ENCODE data around the gene AGPAT2. TPM values are rescaled to one million over a fixed set of nuclear protein-coding genes. Genes with fewer than 3 reads are reported as not detected.
A peak's percentile ranks its signal among the peaks of the same experiment; 100 is the strongest.

Gene AGPAT2
- total RNA-seq, 1 donor from 2014 or later, result 36.4 TPM

DNA sequence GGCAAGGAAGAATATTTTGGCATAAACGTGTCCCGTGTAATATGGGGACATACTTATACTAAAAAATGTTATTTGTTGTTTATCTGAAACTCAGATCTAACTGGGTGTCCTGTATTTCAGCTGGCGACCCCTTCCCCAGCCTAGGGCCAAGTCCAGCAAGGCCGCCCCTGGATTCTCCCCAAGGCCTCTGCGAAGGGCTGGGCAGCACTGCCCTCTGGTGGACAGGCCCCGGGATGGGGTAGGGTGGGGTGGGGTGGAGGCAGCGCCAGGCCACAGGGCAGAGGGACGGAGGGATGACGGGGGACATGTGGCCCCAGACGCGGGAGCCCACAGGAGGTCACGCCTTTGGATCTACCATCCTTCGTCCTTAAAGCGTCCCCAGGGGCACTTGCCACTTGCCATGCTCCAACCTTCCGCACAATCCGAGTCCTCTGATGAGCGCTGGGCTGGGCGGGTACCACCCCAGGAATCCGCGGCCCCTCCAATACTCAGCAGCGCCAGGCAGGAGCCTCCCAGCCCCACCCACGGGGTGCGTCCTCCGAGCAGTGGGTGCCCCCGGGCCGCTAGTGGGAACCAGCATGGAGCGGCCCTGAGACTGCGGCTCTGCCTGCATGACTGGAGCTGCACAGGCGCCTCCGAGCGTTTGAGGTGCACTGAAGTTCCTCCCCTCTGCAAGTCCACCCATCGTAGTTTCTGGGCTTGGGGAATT is 7.1 kb upstream of the AGPAT2 start:
- TF ChIP-seq, protein P1, sequence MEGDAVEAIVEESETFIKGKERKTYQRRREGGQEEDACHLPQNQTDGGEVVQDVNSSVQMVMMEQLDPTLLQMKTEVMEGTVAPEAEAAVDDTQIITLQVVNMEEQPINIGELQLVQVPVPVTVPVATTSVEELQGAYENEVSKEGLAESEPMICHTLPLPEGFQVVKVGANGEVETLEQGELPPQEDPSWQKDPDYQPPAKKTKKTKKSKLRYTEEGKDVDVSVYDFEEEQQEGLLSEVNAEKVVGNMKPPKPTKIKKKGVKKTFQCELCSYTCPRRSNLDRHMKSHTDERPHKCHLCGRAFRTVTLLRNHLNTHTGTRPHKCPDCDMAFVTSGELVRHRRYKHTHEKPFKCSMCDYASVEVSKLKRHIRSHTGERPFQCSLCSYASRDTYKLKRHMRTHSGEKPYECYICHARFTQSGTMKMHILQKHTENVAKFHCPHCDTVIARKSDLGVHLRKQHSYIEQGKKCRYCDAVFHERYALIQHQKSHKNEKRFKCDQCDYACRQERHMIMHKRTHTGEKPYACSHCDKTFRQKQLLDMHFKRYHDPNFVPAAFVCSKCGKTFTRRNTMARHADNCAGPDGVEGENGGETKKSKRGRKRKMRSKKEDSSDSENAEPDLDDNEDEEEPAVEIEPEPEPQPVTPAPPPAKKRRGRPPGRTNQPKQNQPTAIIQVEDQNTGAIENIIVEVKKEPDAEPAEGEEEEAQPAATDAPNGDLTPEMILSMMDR (IDR thresholded peaks at IDR 0.05), result peak; percentile 66
- Mint-ChIP-seq H3K4me3 (ENCODE audit: unreplicated experiment) (no peak overlapping the region), H3K27me3 (ENCODE audit: unreplicated experiment) (peaks cover 10% of the 10 kb centered on the region), H3K27ac (ENCODE audit: unreplicated experiment) (no peak overlapping the region), H3K4me1 (ENCODE audit: unreplicated experiment) (peaks cover 11% of the 10 kb centered on the region), H3K36me3 (ENCODE audit: unreplicated experiment) (no peaks in the 10 kb centered on the region), H3K9me3 (ENCODE audit: unreplicated experiment) (no peaks in the 10 kb centered on the region)
- no peak for DNase-seq (ENCODE audit: extremely low spot score, unreplicated experiment)

DNA sequence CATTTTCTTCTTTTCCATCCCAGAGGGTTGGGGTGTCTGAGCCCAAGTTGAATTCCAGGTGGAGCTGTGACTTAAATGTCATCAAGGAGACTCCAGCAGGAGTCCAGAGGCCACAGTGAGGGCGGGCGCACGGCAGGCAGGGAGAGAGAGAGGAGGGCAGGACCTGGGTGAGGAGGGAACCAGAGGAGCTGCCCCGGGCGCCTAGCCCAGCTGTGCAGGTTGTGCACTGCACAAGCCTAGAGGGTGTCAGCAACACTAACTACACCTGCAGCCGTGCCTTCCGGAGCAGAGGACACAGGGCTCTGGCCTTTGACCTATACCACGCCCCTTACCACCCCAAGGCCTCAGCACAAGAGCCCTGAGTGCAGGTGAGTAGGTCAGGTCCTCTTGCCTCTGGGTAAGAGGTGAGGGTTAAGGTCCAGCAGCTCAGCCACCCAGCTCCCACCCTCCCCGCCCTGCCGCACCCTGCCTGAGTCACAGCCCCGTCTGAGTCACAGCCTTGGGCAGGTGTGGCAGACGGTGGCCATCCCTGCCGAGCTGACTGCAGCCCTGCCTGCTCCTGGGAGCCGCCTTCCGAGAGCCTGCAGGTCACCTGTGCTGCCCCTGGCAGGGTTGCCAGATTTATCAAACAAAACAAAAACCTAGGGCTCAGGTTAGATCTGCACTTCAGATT is 6.4 kb upstream of the AGPAT2 start:
- no peaks in the 10 kb centered on the region for H3K36me3 Mint-ChIP-seq (ENCODE audit: unreplicated experiment)
- H3K27ac Mint-ChIP-seq (ENCODE audit: unreplicated experiment), result no peak overlapping the region

DNA sequence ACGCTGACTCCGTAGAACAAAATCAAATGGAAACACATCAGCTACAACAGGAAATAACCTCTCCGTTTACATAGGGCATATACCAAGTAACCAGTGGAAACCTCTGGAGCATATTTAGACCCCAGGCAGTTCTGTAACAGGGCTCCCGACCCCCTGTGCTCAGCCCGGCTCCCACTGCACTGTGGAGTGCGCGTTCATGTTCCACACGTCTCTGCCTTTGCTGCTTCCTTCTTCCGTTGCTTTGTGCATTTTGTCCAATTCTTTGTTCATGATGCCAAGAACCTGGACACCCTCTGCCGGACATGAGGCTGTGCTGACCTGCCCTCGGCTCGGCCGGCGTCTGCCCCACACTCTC is 5.9 kb upstream of the AGPAT2 start:
- no peak overlapping the region for H3K27ac Mint-ChIP-seq (ENCODE audit: unreplicated experiment)
- H3K27me3 Mint-ChIP-seq (ENCODE audit: unreplicated experiment), result peaks cover 4% of the 10 kb centered on the region
- no peaks in the 10 kb centered on the region for H3K36me3 Mint-ChIP-seq (ENCODE audit: unreplicated experiment)
- peaks cover 9% of the 10 kb centered on the region for H3K4me1 Mint-ChIP-seq (ENCODE audit: unreplicated experiment)
- DNase-seq (ENCODE audit: extremely low spot score, unreplicated experiment), result no peak
- H3K9me3 Mint-ChIP-seq (ENCODE audit: unreplicated experiment), result no peaks in the 10 kb centered on the region
- no peak overlapping the region for H3K4me3 Mint-ChIP-seq (ENCODE audit: unreplicated experiment)
- TF ChIP-seq, protein P1 (IDR thresholded peaks at IDR 0.05), result no peak

More for the DNA sequence above, 6.4 kb upstream of the AGPAT2 start:
- Mint-ChIP-seq H3K27me3 (ENCODE audit: unreplicated experiment) (peaks cover 5% of the 10 kb centered on the region), H3K9me3 (ENCODE audit: unreplicated experiment) (no peaks in the 10 kb centered on the region), H3K4me1 (ENCODE audit: unreplicated experiment) (peaks cover 9% of the 10 kb centered on the region), H3K4me3 (ENCODE audit: unreplicated experiment) (no peak overlapping the region)
- TF ChIP-seq, protein P1 (IDR thresholded peaks at IDR 0.05), result no peak
- no peak for DNase-seq (ENCODE audit: extremely low spot score, unreplicated experiment)

DNA sequence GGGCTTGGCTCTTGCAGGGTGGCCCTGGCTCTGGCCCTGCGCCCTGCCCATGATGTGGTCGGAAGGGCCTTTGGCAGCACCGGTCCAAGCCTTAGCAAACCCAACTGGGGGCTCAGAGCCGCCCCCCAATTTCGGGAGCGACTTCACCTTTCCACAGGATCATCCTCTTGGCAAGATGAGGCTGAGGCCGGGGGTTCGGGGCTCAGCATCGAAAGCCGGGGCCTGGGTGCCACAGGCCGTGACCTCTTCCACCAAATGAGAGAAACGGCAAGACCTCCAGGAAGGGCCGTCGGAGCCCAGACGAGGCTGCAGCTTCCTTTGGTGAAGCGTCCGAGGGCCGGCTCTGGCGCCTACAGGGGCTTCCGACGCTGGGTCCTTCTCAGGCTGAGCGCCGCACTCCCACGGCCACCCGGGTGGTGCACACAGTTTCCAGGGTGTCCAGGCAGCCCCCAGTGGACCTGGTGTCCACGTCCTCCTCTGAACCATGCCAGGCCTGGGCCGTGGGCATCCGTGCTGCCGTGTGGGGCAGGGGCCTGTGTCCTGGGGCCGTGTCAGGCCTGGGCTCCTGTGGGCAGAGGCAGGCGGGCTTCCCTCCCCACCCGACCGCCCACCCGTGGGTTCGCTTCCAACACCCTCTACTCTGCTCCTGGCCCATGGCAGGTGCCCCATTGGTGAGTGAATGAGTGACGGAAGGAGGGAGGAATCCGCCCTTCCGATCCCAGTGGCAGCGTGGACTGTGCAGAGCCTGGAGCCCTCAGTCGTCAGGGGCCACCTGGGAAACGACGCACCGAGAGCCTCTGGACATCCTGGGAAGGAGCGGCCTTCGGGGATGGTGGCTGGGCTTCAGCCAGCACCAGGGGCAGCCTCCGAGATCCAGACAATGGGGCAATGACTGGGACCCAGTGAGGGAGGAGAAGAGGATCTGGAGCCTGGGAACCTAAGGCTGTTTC is 5.2 kb upstream of the AGPAT2 start:
- no peak for DNase-seq (ENCODE audit: extremely low spot score, unreplicated experiment)
- Mint-ChIP-seq H3K4me1 (ENCODE audit: unreplicated experiment) (peaks cover 9% of the 10 kb centered on the region), H3K9me3 (ENCODE audit: unreplicated experiment) (no peaks in the 10 kb centered on the region), H3K4me3 (ENCODE audit: unreplicated experiment) (no peak overlapping the region), H3K27ac (ENCODE audit: unreplicated experiment) (no peak overlapping the region), H3K27me3 (ENCODE audit: unreplicated experiment) (peaks cover 2% of the 10 kb centered on the region), H3K36me3 (ENCODE audit: unreplicated experiment) (no peaks in the 10 kb centered on the region)
- TF ChIP-seq, protein P1 (IDR thresholded peaks at IDR 0.05), result no peak

All from osteocyte (in vitro differentiated cells).